Hepatocyte (in vitro differentiated cells): ENCODE data around the gene TMEM156. TPM values are rescaled to one million over a fixed set of nuclear protein-coding genes. Genes with fewer than 3 reads are reported as not detected.

Source experiments
- DNase-seq: peaks from one replicate; pipeline ENCODE4 v3.0.0-alpha.2; 2016; ENCODE audit warnings: low spot score
- H2AFZ ChIP-seq: fragments of 200-600 bp; sonication (generic); 2 replicates; pipeline ENCODE4 v1.6.0; 2016; ENCODE audit warnings: antibody characterized with exemption, mild to moderate bottlenecking
- H3K27ac ChIP-seq: fragments of 200-600 bp; sonication (generic); 2 replicates; pipeline ENCODE4 v1.5.1; 2016; ENCODE audit warnings: mild to moderate bottlenecking
- H3K27me3 ChIP-seq: fragments of 200-600 bp; sonication (generic); 2 replicates; pipeline ENCODE4 v1.6.1; 2016
- H3K36me3 ChIP-seq: fragments of 200-600 bp; sonication (generic); replicated peaks from 2 replicates; pipeline ENCODE4 v1.5.1; 2016; ENCODE audit warnings: low read depth; ENCODE audit not compliant: insufficient read depth
- H3K4me1 ChIP-seq: fragments of 200-600 bp; sonication (generic); 2 replicates; pipeline ENCODE4 v1.5.1; 2016; ENCODE audit warnings: mild to moderate bottlenecking, moderate library complexity; ENCODE audit not compliant: insufficient read depth
- H3K4me2 ChIP-seq: fragments of 200-600 bp; sonication (generic); 2 replicates; pipeline ENCODE4 v1.6.0; 2016
- H3K4me3 ChIP-seq: fragments of 200-600 bp; sonication (generic); 2 replicates; pipeline ENCODE4 v1.5.1; 2016; ENCODE audit warnings: mild to moderate bottlenecking
- H3K79me2 ChIP-seq: fragments of 200-600 bp; sonication (generic); 2 replicates; pipeline ENCODE4 v1.6.0; 2017; ENCODE audit warnings: mild to moderate bottlenecking
- H3K9me2 ChIP-seq: fragments of 200-600 bp; sonication (generic); replicated peaks from 2 replicates; pipeline ENCODE4 v1.6.0; 2017; ENCODE audit warnings: mild to moderate bottlenecking; ENCODE audit not compliant: insufficient read depth
- H3K9me3 ChIP-seq: fragments of 200-600 bp; sonication (generic); 2 replicates; pipeline ENCODE4 v1.5.1; 2016; ENCODE audit warnings: low read depth, mild to moderate bottlenecking
- H4K20me1 ChIP-seq: fragments of 200-600 bp; sonication (generic); 2 replicates; pipeline ENCODE4 v1.6.0; 2016; ENCODE audit warnings: mild to moderate bottlenecking; ENCODE audit not compliant: insufficient read depth, poor library complexity, severe bottlenecking
- CTCF ChIP-seq: fragments of 200-600 bp; sonication (generic); IDR thresholded peaks from 2 replicates; pipeline ENCODE4 v1.5.1; 2016; ENCODE audit warnings: antibody characterized with exemption, mild to moderate bottlenecking; ENCODE audit not compliant: poor library complexity
- EZH2 ChIP-seq: fragments of 200-600 bp; sonication (generic); IDR thresholded peaks from 2 replicates; pipeline ENCODE4 v1.6.1; 2016; ENCODE audit warnings: antibody characterized with exemption, mild to moderate bottlenecking, borderline replicate concordance
- EZH2phosphoT487 ChIP-seq: fragments of 200-600 bp; sonication (generic); IDR thresholded peaks from one replicate; pipeline ENCODE4 v1.6.1; 2018; ENCODE audit warnings: antibody characterized with exemption, mild to moderate bottlenecking, low read depth, moderate library complexity; ENCODE audit not compliant: unreplicated experiment, severe bottlenecking
- WGBS: methylation state at CpG from one replicate; pipeline ENCODE4 v1.1.6; 2016; ENCODE audit warnings: low lambda C conversion rate; ENCODE audit errors: missing lambda C conversion rate; 5-methylcytosine and 5-hydroxymethylcytosine counted together
- polyA plus RNA-seq: library from polyadenylated mRNA; unstranded; fragments of >200 nt; fragmentation: Nextera tagmentation; extraction: Ambion mirVana; gene quantifications from 2 replicates; pipeline ENCODE4 v1.2.1, GENCODE V29; 2016
- total RNA-seq: library from RNA; depleted of rRNA; stranded (reverse); fragments of >200 nt; gene quantifications from 2 replicates; pipeline ENCODE4 v1.2.3, GENCODE V29; 2014

TMEM156 gene
- total and polyA plus RNA-seq, 2 experiments from 2014 or later, result 1.3 TPM; not detected in 1

GRCh38 chr4:39056023-39056422 is 23.8 kb upstream of the TMEM156 start:
- Histone ChIP-seq H3K79me2 (peaks cover 84% of the 10 kb centered on the region), H3K4me1 (no peaks in the 10 kb centered on the region), H3K4me2 (no peak overlapping the region), H4K20me1 (no peaks in the 10 kb centered on the region), H3K27me3 (no peaks in the 10 kb centered on the region), H3K9me3 (no peaks in the 10 kb centered on the region), H2AFZ (no peak overlapping the region), H3K27ac (no peak overlapping the region), H3K36me3 (no peaks in the 10 kb centered on the region), H3K9me2 (no peaks in the 10 kb centered on the region), H3K4me3 (no peak overlapping the region)
- no peak for DNase-seq
- TF ChIP-seq EZH2 (no peak), CTCF (no peak), EZH2phosphoT487 (no peak)
- 96% methylated on average over 5 of the region's 5 CpGs for WGBS

- no peak for DNase-seq
- H3K36me3 ChIP-seq, result no peaks in the 10 kb centered on the region
- no peak overlapping the region for H2AFZ ChIP-seq
- H3K4me1 ChIP-seq, result no peaks in the 10 kb centered on the region
- no peak overlapping the region for H3K27ac ChIP-seq
- H4K20me1 ChIP-seq, result no peaks in the 10 kb centered on the region
- H3K79me2 ChIP-seq, result peaks cover 92% of the 10 kb centered on the region
- 80% methylated on average over 3 of the region's 3 CpGs for WGBS
- H3K4me2 ChIP-seq, result no peak overlapping the region
- H3K9me2 ChIP-seq, result no peaks in the 10 kb centered on the region
- H3K9me3 ChIP-seq, result no peaks in the 10 kb centered on the region
- no peak overlapping the region for H3K4me3 ChIP-seq
- TF ChIP-seq EZH2phosphoT487, result no peak
- TF ChIP-seq EZH2, result no peak
- no peak for TF ChIP-seq CTCF
- H3K27me3 ChIP-seq, result no peaks in the 10 kb centered on the region
Observed at GRCh38 chr4:39054497-39054896, 22.3 kb upstream of the TMEM156 start.

GRCh38 chr4:39053983-39054382 is 21.8 kb upstream of the TMEM156 start:
- Histone ChIP-seq H3K4me1 (no peaks in the 10 kb centered on the region), H3K4me2 (no peak overlapping the region), H3K27ac (no peak overlapping the region), H3K9me3 (no peaks in the 10 kb centered on the region), H3K4me3 (no peak overlapping the region), H3K36me3 (no peaks in the 10 kb centered on the region), H4K20me1 (no peaks in the 10 kb centered on the region), H3K27me3 (no peaks in the 10 kb centered on the region), H3K79me2 (peaks cover 97% of the 10 kb centered on the region), H2AFZ (no peak overlapping the region), H3K9me2 (no peaks in the 10 kb centered on the region)
- no peak for DNase-seq
- WGBS, result 94% methylated on average over 4 of the region's 4 CpGs
- TF ChIP-seq CTCF (no peak), EZH2 (no peak), EZH2phosphoT487 (no peak)

GRCh38 chr4:39051492-39051891 is 19.3 kb upstream of the TMEM156 start:
- H3K9me2 ChIP-seq, result no peaks in the 10 kb centered on the region
- no peak overlapping the region for H3K27ac ChIP-seq
- TF ChIP-seq EZH2 (no peak), EZH2phosphoT487 (no peak), CTCF (no peak)
- no peak overlapping the region for H2AFZ ChIP-seq
- H4K20me1 ChIP-seq, result peaks cover 2% of the 10 kb centered on the region
- no peak overlapping the region for H3K4me3 ChIP-seq
- no peak for DNase-seq
- H3K27me3 ChIP-seq, result no peaks in the 10 kb centered on the region
- no peak overlapping the region for H3K4me2 ChIP-seq
- 77% methylated on average over 1 of the region's 1 CpG for WGBS
- H3K4me1 ChIP-seq, result peaks cover 3% of the 10 kb centered on the region
- H3K9me3 ChIP-seq, result no peaks in the 10 kb centered on the region
- no peaks in the 10 kb centered on the region for H3K36me3 ChIP-seq
- peaks cover 96% of the 10 kb centered on the region for H3K79me2 ChIP-seq
